ENCODE results near the gene MED12L.

DNA sequence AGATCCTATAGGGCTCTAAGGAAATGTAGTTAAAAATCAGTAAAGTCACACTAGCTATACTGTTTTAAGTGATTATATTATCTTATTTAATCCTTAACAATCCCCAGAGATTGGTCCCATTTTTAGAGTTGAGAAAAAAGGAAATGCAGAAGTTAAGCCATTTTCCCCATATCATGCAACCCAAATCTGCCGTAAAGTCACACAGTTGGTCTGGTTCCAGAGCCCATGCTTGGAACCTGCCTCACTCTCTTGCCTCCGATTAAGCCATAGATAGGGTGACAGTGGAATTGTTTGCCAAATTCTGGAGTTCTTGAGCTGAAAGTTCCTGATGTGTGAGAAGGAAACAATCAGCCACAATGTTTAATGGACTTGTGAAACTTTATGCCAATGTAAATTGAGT, 246.2 kb downstream of the MED12L start:
- TF ChIP-seq EP300 (IDR thresholded peaks at IDR 0.05; ENCODE audit: borderline replicate concordance in 1 of 2, low read depth in 1 of 2, low read length in 1 of 2) (no peak), TAF1 (IDR thresholded peaks at IDR 0.05; ENCODE audit: borderline replicate concordance, low read depth, low read length) (no peak), TCF12 (IDR thresholded peaks at IDR 0.05) (no peak), RFX5 (IDR thresholded peaks at IDR 0.05; ENCODE audit: low read length) (no peak), FOXJ3 (CRISPR knock-in tag; IDR thresholded peaks at IDR 0.05) (no peak), RXRA (IDR thresholded peaks at IDR 0.05; ENCODE audit: borderline replicate concordance, low read depth) (no peak), FOSL2 (IDR thresholded peaks at IDR 0.05; ENCODE audit: borderline replicate concordance, low read depth) (no peak), SMC3 (IDR thresholded peaks at IDR 0.05; ENCODE audit: low read depth, low read length) (no peak), RAD21 (IDR thresholded peaks at IDR 0.05; ENCODE audit: low read length) (no peak), MXI1 (IDR thresholded peaks at IDR 0.05; ENCODE audit: low read depth, low read length) (no peak), JUND (IDR thresholded peaks at IDR 0.05) (no peak)
- TF ChIP-seq, protein P1, sequence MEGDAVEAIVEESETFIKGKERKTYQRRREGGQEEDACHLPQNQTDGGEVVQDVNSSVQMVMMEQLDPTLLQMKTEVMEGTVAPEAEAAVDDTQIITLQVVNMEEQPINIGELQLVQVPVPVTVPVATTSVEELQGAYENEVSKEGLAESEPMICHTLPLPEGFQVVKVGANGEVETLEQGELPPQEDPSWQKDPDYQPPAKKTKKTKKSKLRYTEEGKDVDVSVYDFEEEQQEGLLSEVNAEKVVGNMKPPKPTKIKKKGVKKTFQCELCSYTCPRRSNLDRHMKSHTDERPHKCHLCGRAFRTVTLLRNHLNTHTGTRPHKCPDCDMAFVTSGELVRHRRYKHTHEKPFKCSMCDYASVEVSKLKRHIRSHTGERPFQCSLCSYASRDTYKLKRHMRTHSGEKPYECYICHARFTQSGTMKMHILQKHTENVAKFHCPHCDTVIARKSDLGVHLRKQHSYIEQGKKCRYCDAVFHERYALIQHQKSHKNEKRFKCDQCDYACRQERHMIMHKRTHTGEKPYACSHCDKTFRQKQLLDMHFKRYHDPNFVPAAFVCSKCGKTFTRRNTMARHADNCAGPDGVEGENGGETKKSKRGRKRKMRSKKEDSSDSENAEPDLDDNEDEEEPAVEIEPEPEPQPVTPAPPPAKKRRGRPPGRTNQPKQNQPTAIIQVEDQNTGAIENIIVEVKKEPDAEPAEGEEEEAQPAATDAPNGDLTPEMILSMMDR (IDR thresholded peaks at IDR 0.05): no peak
- TF ChIP-seq, protein P2, sequence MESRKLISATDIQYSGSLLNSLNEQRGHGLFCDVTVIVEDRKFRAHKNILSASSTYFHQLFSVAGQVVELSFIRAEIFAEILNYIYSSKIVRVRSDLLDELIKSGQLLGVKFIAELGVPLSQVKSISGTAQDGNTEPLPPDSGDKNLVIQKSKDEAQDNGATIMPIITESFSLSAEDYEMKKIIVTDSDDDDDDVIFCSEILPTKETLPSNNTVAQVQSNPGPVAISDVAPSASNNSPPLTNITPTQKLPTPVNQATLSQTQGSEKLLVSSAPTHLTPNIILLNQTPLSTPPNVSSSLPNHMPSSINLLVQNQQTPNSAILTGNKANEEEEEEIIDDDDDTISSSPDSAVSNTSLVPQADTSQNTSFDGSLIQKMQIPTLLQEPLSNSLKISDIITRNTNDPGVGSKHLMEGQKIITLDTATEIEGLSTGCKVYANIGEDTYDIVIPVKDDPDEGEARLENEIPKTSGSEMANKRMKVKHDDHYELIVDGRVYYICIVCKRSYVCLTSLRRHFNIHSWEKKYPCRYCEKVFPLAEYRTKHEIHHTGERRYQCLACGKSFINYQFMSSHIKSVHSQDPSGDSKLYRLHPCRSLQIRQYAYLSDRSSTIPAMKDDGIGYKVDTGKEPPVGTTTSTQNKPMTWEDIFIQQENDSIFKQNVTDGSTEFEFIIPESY (IDR thresholded peaks at IDR 0.05; ENCODE audit: borderline replicate concordance, low read depth): no peak
- TF ChIP-seq, protein P3, sequence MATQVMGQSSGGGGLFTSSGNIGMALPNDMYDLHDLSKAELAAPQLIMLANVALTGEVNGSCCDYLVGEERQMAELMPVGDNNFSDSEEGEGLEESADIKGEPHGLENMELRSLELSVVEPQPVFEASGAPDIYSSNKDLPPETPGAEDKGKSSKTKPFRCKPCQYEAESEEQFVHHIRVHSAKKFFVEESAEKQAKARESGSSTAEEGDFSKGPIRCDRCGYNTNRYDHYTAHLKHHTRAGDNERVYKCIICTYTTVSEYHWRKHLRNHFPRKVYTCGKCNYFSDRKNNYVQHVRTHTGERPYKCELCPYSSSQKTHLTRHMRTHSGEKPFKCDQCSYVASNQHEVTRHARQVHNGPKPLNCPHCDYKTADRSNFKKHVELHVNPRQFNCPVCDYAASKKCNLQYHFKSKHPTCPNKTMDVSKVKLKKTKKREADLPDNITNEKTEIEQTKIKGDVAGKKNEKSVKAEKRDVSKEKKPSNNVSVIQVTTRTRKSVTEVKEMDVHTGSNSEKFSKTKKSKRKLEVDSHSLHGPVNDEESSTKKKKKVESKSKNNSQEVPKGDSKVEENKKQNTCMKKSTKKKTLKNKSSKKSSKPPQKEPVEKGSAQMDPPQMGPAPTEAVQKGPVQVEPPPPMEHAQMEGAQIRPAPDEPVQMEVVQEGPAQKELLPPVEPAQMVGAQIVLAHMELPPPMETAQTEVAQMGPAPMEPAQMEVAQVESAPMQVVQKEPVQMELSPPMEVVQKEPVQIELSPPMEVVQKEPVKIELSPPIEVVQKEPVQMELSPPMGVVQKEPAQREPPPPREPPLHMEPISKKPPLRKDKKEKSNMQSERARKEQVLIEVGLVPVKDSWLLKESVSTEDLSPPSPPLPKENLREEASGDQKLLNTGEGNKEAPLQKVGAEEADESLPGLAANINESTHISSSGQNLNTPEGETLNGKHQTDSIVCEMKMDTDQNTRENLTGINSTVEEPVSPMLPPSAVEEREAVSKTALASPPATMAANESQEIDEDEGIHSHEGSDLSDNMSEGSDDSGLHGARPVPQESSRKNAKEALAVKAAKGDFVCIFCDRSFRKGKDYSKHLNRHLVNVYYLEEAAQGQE (IDR thresholded peaks at IDR 0.05; ENCODE audit: low read depth, low read length): no peak

Measured in SK-N-SH (cell line).